ENCODE measurements around the gene TRIB2. TPM values are rescaled to one million over a fixed set of nuclear protein-coding genes. Genes with fewer than 3 reads are reported as not detected.

Gene TRIB2
- total and polyA plus RNA-seq, 4 donors: 23.3 to 75.7 (median 51.5) TPM

- intact Hi-C loops (cut with DNase I): loop anchor here in 1 of 2 donors (10.0 kb wide), 1 partner anchor 87 kb away; no protein-coding TSS in a partner anchor
- no peaks in the 10 kb centered on the region for H3K4me1 ChIP-seq (ENCODE audit: control insufficient read depth in 1 of 2, insufficient read depth in 2 of 2, low read length in 2 of 2)
These were observed 10.9 kb downstream of the TRIB2 start for GRCh38 chr2:12727641-12728040.

GRCh38 chr2:12728221-12728777 lies 11.6 kb downstream of the TRIB2 start:
- Histone ChIP-seq H3K27ac (ENCODE audit: low read depth in 1 of 2, low read length in 2 of 2) (no peak overlapping the region), H3K36me3 (ENCODE audit: control insufficient read depth in 1 of 2, insufficient read depth in 2 of 2, low read length in 1 of 2) (peaks cover 0 to 2% of the 10 kb centered on the region in 2 donors), H3K4me3 (ENCODE audit: low read length in 2 of 2) (no peak overlapping the region), H3K9me3 (ENCODE audit: control insufficient read depth, low read length) (no peaks in the 10 kb centered on the region), H3K4me1 (ENCODE audit: control insufficient read depth in 1 of 2, insufficient read depth in 2 of 2, low read length in 2 of 2) (no peaks in the 10 kb centered on the region), H3K27me3 (ENCODE audit: control insufficient read depth in 1 of 2, insufficient read depth in 2 of 2, low read length in 1 of 2) (no peaks in the 10 kb centered on the region)
- ATAC-seq (ENCODE audit: low FRiP score) (no peak), DNase-seq (no peak)
- 84 to 88% methylated on average over 9 of the region's 9 CpGs for WGBS, 2 donors
- intact Hi-C loops (cut with DNase I): loop anchor here in 1 of 2 donors (10.0 kb wide), 1 partner anchor 87 kb away; no protein-coding TSS in a partner anchor

More at GRCh38 chr2:12727641-12728040, 10.9 kb downstream of the TRIB2 start:
- no peak overlapping the region for H3K27ac ChIP-seq (ENCODE audit: low read depth in 1 of 2, low read length in 2 of 2)
- no peak overlapping the region for H3K4me3 ChIP-seq (ENCODE audit: low read length in 2 of 2)
- H3K9me3 ChIP-seq (ENCODE audit: control insufficient read depth, low read length): no peaks in the 10 kb centered on the region
- ATAC-seq (ENCODE audit: low FRiP score) (no peak), DNase-seq (no peak)
- 70 to 73% methylated on average over 5 of the region's 5 CpGs for WGBS, 2 donors
- H3K27me3 ChIP-seq (ENCODE audit: control insufficient read depth in 1 of 2, insufficient read depth in 2 of 2, low read length in 1 of 2): no peaks in the 10 kb centered on the region
- H3K36me3 ChIP-seq (ENCODE audit: control insufficient read depth in 1 of 2, insufficient read depth in 2 of 2, low read length in 1 of 2): peaks cover 0 to 2% of the 10 kb centered on the region in 2 donors

GRCh38 chr2:12730265-12730664 lies 13.5 kb downstream of the TRIB2 start:
- Histone ChIP-seq H3K36me3 (ENCODE audit: control insufficient read depth in 1 of 2, insufficient read depth in 2 of 2, low read length in 1 of 2) (peaks cover 0 to 2% of the 10 kb centered on the region in 2 donors), H3K4me1 (ENCODE audit: control insufficient read depth in 1 of 2, insufficient read depth in 2 of 2, low read length in 2 of 2) (no peaks in the 10 kb centered on the region), H3K4me3 (ENCODE audit: low read length in 2 of 2) (no peak overlapping the region), H3K27ac (ENCODE audit: low read depth in 1 of 2, low read length in 2 of 2) (no peak overlapping the region), H3K9me3 (ENCODE audit: control insufficient read depth, low read length) (no peaks in the 10 kb centered on the region), H3K27me3 (ENCODE audit: control insufficient read depth in 1 of 2, insufficient read depth in 2 of 2, low read length in 1 of 2) (no peaks in the 10 kb centered on the region)
- WGBS, 2 donors: 90 to 92% methylated on average over 5 of the region's 5 CpGs
- no peak for ATAC-seq (ENCODE audit: low FRiP score)
- intact Hi-C loops (cut with DNase I): no loop called here
- DNase-seq: no peak

GRCh38 chr2:12731701-12732280 lies 15.1 kb downstream of the TRIB2 start:
- intact Hi-C loops (cut with DNase I): no loop called here
- no peak for ATAC-seq (ENCODE audit: low FRiP score)
- no peaks in the 10 kb centered on the region for H3K4me1 ChIP-seq (ENCODE audit: control insufficient read depth in 1 of 2, insufficient read depth in 2 of 2, low read length in 2 of 2)

GRCh38 chr2:12732651-12733050 lies 15.9 kb downstream of the TRIB2 start:
- no peak for DNase-seq
- WGBS, 2 donors: 23 to 25% methylated on average over 10 of the region's 10 CpGs
- intact Hi-C loops (cut with DNase I): no loop called here
- Histone ChIP-seq H3K27me3 (ENCODE audit: control insufficient read depth in 1 of 2, insufficient read depth in 2 of 2, low read length in 1 of 2) (no peaks in the 10 kb centered on the region), H3K9me3 (ENCODE audit: control insufficient read depth, low read length) (no peaks in the 10 kb centered on the region), H3K4me3 (ENCODE audit: low read length in 2 of 2) (no peak overlapping the region), H3K4me1 (ENCODE audit: control insufficient read depth in 1 of 2, insufficient read depth in 2 of 2, low read length in 2 of 2) (no peaks in the 10 kb centered on the region), H3K27ac (ENCODE audit: low read depth in 1 of 2, low read length in 2 of 2) (no peak overlapping the region), H3K36me3 (ENCODE audit: control insufficient read depth in 1 of 2, insufficient read depth in 2 of 2, low read length in 1 of 2) (peaks cover 2 to 4% of the 10 kb centered on the region in 2 donors)
- peak; percentile 42 for ATAC-seq (ENCODE audit: low FRiP score)

More at GRCh38 chr2:12731701-12732280, 15.1 kb downstream of the TRIB2 start:
- H3K36me3 ChIP-seq (ENCODE audit: control insufficient read depth in 1 of 2, insufficient read depth in 2 of 2, low read length in 1 of 2): peaks cover 0 to 4% of the 10 kb centered on the region in 2 donors
- DNase-seq: no peak
- no peaks in the 10 kb centered on the region for H3K9me3 ChIP-seq (ENCODE audit: control insufficient read depth, low read length)
- H3K27me3 ChIP-seq (ENCODE audit: control insufficient read depth in 1 of 2, insufficient read depth in 2 of 2, low read length in 1 of 2): no peaks in the 10 kb centered on the region
- 91% methylated on average over 16 of the region's 16 CpGs for WGBS, 2 donors
- no peak overlapping the region for H3K4me3 ChIP-seq (ENCODE audit: low read length in 2 of 2)
- H3K27ac ChIP-seq (ENCODE audit: low read depth in 1 of 2, low read length in 2 of 2): no peak overlapping the region

GRCh38 chr2:12733846-12734245 lies 17.1 kb downstream of the TRIB2 start:
- Histone ChIP-seq H3K27ac (ENCODE audit: low read depth in 1 of 2, low read length in 2 of 2) (no peak overlapping the region), H3K27me3 (ENCODE audit: control insufficient read depth in 1 of 2, insufficient read depth in 2 of 2, low read length in 1 of 2) (no peaks in the 10 kb centered on the region), H3K4me3 (ENCODE audit: low read length in 2 of 2) (no peak overlapping the region), H3K4me1 (ENCODE audit: control insufficient read depth in 1 of 2, insufficient read depth in 2 of 2, low read length in 2 of 2) (no peaks in the 10 kb centered on the region), H3K36me3 (ENCODE audit: control insufficient read depth in 1 of 2, insufficient read depth in 2 of 2, low read length in 1 of 2) (peaks cover 1 to 2% of the 10 kb centered on the region in 2 donors), H3K9me3 (ENCODE audit: control insufficient read depth, low read length) (no peaks in the 10 kb centered on the region)
- DNase-seq (no peak), ATAC-seq (ENCODE audit: low FRiP score) (no peak)
- intact Hi-C loops (cut with DNase I): no loop called here
- 3 to 9% methylated on average over 7 of the region's 7 CpGs for WGBS, 2 donors

GRCh38 chr2:12734914-12735654 lies 18.3 kb downstream of the TRIB2 start:
- no peaks in the 10 kb centered on the region for H3K9me3 ChIP-seq (ENCODE audit: control insufficient read depth, low read length)
- WGBS, 2 donors: 76 to 78% methylated on average over 12 of the region's 12 CpGs
- DNase-seq: no peak
- intact Hi-C loops (cut with DNase I): no loop called here
- no peak overlapping the region for H3K27ac ChIP-seq (ENCODE audit: low read depth in 1 of 2, low read length in 2 of 2)
- H3K36me3 ChIP-seq (ENCODE audit: control insufficient read depth in 1 of 2, insufficient read depth in 2 of 2, low read length in 1 of 2): peaks cover 1 to 2% of the 10 kb centered on the region in 2 donors
- no peak for ATAC-seq (ENCODE audit: low FRiP score)
- no peak overlapping the region for H3K4me3 ChIP-seq (ENCODE audit: low read length in 2 of 2)
- H3K27me3 ChIP-seq (ENCODE audit: control insufficient read depth in 1 of 2, insufficient read depth in 2 of 2, low read length in 1 of 2): no peaks in the 10 kb centered on the region
- no peaks in the 10 kb centered on the region for H3K4me1 ChIP-seq (ENCODE audit: control insufficient read depth in 1 of 2, insufficient read depth in 2 of 2, low read length in 2 of 2)

GRCh38 chr2:12737297-12737696 lies 20.6 kb downstream of the TRIB2 start:
- no peak overlapping the region for H3K27ac ChIP-seq (ENCODE audit: low read depth in 1 of 2, low read length in 2 of 2)
- no peaks in the 10 kb centered on the region for H3K27me3 ChIP-seq (ENCODE audit: control insufficient read depth in 1 of 2, insufficient read depth in 2 of 2, low read length in 1 of 2)
- no peak overlapping the region for H3K4me3 ChIP-seq (ENCODE audit: low read length in 2 of 2)
- H3K4me1 ChIP-seq (ENCODE audit: control insufficient read depth in 1 of 2, insufficient read depth in 2 of 2, low read length in 2 of 2): no peaks in the 10 kb centered on the region
- ATAC-seq (ENCODE audit: low FRiP score) (no peak), DNase-seq (no peak)
- H3K9me3 ChIP-seq (ENCODE audit: control insufficient read depth, low read length): no peaks in the 10 kb centered on the region
- intact Hi-C loops (cut with DNase I): no loop called here
- 80 to 82% methylated on average over 9 of the region's 9 CpGs for WGBS, 2 donors
- peaks cover 1 to 2% of the 10 kb centered on the region in 2 donors for H3K36me3 ChIP-seq (ENCODE audit: control insufficient read depth in 1 of 2, insufficient read depth in 2 of 2, low read length in 1 of 2)
